VCaP (cell line): Measurements from ENCODE around the gene TCF12.
"Not testable (repeated sequence)": the region's sequence is repeated elsewhere in the genome, so short reads cannot be mapped to it uniquely, and the experiment has no call there.

Experiments
- H3K27ac ChIP-seq: fragments of 450-650 bp; 2 replicates; pipeline ENCODE4 v1.5.1; 2017
- CTCF ChIP-seq: fragments of 450-650 bp; conservative IDR thresholded peaks from 2 replicates; pipeline ENCODE4 v1.5.1; 2017; ENCODE audit warnings: mild to moderate bottlenecking, moderate library complexity

The TCF12 gene

GRCh38 chr15:57149196-57149595 lies 230.8 kb downstream of the TCF12 start:
- H3K27ac ChIP-seq, result no peak overlapping the region
- TF ChIP-seq CTCF, result no peak

- H3K27ac ChIP-seq, result no peak overlapping the region
- no peak for TF ChIP-seq CTCF
Measured at GRCh38 chr15:57150066-57150865, 231.8 kb downstream of the TCF12 start.

GRCh38 chr15:57150866-57151203 lies 232.4 kb downstream of the TCF12 start:
- H3K27ac ChIP-seq, result not testable (repeated sequence)

- no peak for TF ChIP-seq CTCF
- H3K27ac ChIP-seq, result no peak overlapping the region
Measured at GRCh38 chr15:57152133-57152532, 233.7 kb downstream of the TCF12 start.

GRCh38 chr15:57152666-57153539 lies 234.5 kb downstream of the TCF12 start:
- no peak for TF ChIP-seq CTCF
- no peak overlapping the region for H3K27ac ChIP-seq

- no peak for TF ChIP-seq CTCF
- no peak overlapping the region for H3K27ac ChIP-seq
Measured at GRCh38 chr15:57156210-57156884, 237.9 kb downstream of the TCF12 start.

GRCh38 chr15:57158589-57158988 lies 240.1 kb downstream of the TCF12 start:
- H3K27ac ChIP-seq, result peak overlapping the region; percentile 21
- TF ChIP-seq CTCF, result no peak
